IPS-18a (cell line): ENCODE measurements around the gene RSU1.

Source experiments
- H3K27ac ChIP-seq: one replicate; pipeline ENCODE4 v1.5.1; 2013; ENCODE audit warnings: low read length
- H3K27me3 ChIP-seq: one replicate; pipeline ENCODE4 v1.6.1; 2013; ENCODE audit warnings: mild to moderate bottlenecking, low read length; ENCODE audit not compliant: control insufficient read depth, insufficient read depth
- H3K36me3 ChIP-seq: one replicate; pipeline ENCODE4 v1.6.1; 2013; ENCODE audit warnings: low read depth, low read length; ENCODE audit not compliant: control insufficient read depth
- H3K4me1 ChIP-seq: one replicate; pipeline ENCODE4 v1.6.1; 2013; ENCODE audit warnings: low read depth, low read length; ENCODE audit not compliant: control insufficient read depth
- H3K4me3 ChIP-seq: one replicate; pipeline ENCODE4 v1.5.1; 2013; ENCODE audit warnings: low read length
- H3K9ac ChIP-seq: one replicate; pipeline ENCODE4 v1.6.1; 2013; ENCODE audit warnings: mild to moderate bottlenecking, low read length, moderate library complexity
- H3K9me3 ChIP-seq: one replicate; pipeline ENCODE4 v1.6.1; 2013; ENCODE audit warnings: low read depth, low read length; ENCODE audit not compliant: control insufficient read depth

The RSU1 gene

DNA sequence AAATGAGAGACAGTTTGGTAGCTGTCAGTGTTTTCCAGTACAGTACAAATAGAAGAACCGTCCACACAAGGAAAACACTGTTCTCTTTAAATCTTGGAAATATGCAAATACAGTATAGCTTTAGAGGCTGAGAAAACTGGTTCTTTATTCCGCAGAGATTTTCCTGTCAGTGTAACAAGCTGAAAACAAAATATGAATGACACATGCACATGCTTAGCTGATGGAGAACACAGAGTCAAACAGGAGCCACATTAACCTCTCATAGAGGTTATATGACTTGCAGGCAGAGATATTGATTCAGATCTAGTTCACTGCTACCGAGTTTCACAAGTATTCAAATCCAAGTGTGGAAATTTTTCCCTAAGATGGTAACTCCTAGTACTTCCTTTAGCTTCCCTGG, 160.3 kb downstream of the RSU1 start:
- H3K4me3 ChIP-seq: no peak overlapping the region

GRCh38 chr10:16653224-16653623, 164.0 kb downstream of the RSU1 start:
- H3K9ac ChIP-seq: no peak overlapping the region
- no peaks in the 10 kb centered on the region for H3K27me3 ChIP-seq

More for the DNA sequence above, 160.3 kb downstream of the RSU1 start:
- H3K27ac ChIP-seq: no peak overlapping the region
- H3K27me3 ChIP-seq: no peaks in the 10 kb centered on the region
- H3K9me3 ChIP-seq: no peaks in the 10 kb centered on the region
- H3K36me3 ChIP-seq: no peaks in the 10 kb centered on the region
- H3K9ac ChIP-seq: no peak overlapping the region
- no peaks in the 10 kb centered on the region for H3K4me1 ChIP-seq

DNA sequence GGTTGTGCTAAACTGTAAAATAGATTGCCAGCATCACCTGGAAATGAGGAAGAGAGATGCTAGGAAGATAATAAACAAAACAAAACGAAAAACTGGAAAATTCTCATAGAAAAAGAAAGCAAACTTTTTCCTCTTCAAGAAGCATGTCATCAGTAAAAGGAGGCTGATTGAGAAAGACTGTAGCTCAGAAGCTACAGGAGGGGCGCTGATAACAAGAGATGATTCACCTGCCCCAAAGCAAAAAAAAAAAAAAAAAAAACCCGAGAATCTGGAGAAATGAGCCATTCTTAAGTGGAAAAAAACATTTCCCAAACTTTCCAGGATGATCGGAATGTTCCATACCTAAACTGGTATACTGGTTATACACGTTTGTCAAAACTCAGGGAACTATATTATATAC, 165.1 kb downstream of the RSU1 start:
- Histone ChIP-seq H3K9me3 (no peaks in the 10 kb centered on the region), H3K27me3 (no peaks in the 10 kb centered on the region), H3K27ac (no peak overlapping the region), H3K9ac (no peak overlapping the region), H3K36me3 (no peaks in the 10 kb centered on the region), H3K4me1 (no peaks in the 10 kb centered on the region), H3K4me3 (no peak overlapping the region)

More at GRCh38 chr10:16653224-16653623, 164.0 kb downstream of the RSU1 start:
- no peaks in the 10 kb centered on the region for H3K9me3 ChIP-seq
- H3K36me3 ChIP-seq: no peaks in the 10 kb centered on the region
- H3K4me1 ChIP-seq: no peaks in the 10 kb centered on the region
- no peak overlapping the region for H3K27ac ChIP-seq
- no peak overlapping the region for H3K4me3 ChIP-seq

DNA sequence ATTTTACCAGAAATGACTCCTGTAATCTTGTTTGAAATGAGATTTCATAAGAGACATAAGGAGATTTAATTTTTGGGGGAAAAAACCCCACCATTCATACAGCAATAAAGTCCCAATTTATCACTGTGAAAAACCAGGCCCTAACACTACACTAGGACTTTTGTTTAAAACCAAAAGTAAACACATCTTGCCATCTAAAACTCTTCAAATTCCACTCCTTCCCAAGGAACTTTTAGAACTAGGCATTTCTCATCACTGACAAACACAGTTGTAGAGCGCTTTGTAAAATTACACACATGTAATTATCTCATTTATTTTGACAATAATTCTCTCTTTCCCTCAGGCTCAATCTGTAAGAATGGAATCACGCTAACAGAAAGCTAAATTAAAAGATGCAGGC, 167.5 kb downstream of the RSU1 start:
- Histone ChIP-seq H3K4me1 (no peaks in the 10 kb centered on the region), H3K27me3 (no peaks in the 10 kb centered on the region), H3K27ac (no peak overlapping the region), H3K36me3 (no peaks in the 10 kb centered on the region), H3K4me3 (no peak overlapping the region), H3K9ac (no peak overlapping the region), H3K9me3 (no peaks in the 10 kb centered on the region)

DNA sequence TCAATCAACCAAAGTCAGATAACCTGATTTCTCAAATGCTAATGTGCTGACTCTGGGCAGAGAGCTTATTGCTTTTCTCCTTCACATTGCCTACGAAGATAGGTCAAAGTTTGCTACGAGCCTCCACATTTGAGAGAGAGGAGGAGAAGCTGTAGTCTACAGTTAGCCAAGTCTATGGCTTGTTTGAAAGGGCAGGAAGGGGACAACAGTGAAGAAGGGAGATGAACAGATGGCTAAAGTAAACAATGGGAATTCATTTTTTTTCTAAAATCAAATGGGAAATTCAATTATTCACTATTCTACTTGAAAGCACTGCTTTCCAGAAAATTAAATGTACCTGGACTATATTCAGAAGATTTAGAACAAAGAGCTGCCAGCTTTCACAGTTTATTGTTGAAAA, 168.9 kb downstream of the RSU1 start:
- H3K27ac ChIP-seq: no peak overlapping the region
- no peaks in the 10 kb centered on the region for H3K36me3 ChIP-seq
- no peaks in the 10 kb centered on the region for H3K27me3 ChIP-seq
- no peaks in the 10 kb centered on the region for H3K9me3 ChIP-seq
- H3K4me1 ChIP-seq: peaks cover 7% of the 10 kb centered on the region
- no peak overlapping the region for H3K9ac ChIP-seq
- H3K4me3 ChIP-seq: no peak overlapping the region

GRCh38 chr10:16646181-16647059, 170.8 kb downstream of the RSU1 start:
- H3K4me1 ChIP-seq: peaks cover 7% of the 10 kb centered on the region
- no peaks in the 10 kb centered on the region for H3K27me3 ChIP-seq
- H3K27ac ChIP-seq: no peak overlapping the region
- no peak overlapping the region for H3K9ac ChIP-seq
- H3K4me3 ChIP-seq: no peak overlapping the region
- no peaks in the 10 kb centered on the region for H3K9me3 ChIP-seq
- no peaks in the 10 kb centered on the region for H3K36me3 ChIP-seq

- Histone ChIP-seq H3K4me3 (no peak overlapping the region), H3K9ac (no peak overlapping the region), H3K36me3 (no peaks in the 10 kb centered on the region), H3K27me3 (no peaks in the 10 kb centered on the region), H3K4me1 (peaks cover 7% of the 10 kb centered on the region), H3K9me3 (no peaks in the 10 kb centered on the region), H3K27ac (no peak overlapping the region)
Observed at GRCh38 chr10:16644146-16644545, 173.1 kb downstream of the RSU1 start.

DNA sequence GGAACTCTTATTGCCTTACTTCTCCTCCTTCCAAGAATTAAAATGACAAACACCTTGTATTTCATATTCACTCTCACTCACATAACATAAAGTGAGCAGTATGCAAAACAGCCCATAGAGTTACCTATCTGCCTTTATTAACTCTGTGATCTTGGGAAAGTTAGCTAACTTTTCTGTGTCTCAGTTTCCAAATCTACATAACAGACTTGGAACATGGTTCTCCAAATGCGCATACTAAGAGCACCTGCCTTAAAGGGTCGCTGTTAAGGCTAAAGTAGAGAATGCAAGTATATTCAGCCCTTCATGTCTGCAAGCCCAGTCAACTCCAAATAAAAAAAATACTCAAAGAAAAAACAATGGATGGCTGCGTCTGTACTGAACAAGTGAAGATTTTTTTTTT, 173.7 kb downstream of the RSU1 start:
- Histone ChIP-seq H3K4me1 (peaks cover 7% of the 10 kb centered on the region), H3K27ac (no peak overlapping the region), H3K36me3 (no peaks in the 10 kb centered on the region), H3K4me3 (no peak overlapping the region), H3K9me3 (no peaks in the 10 kb centered on the region), H3K27me3 (no peaks in the 10 kb centered on the region), H3K9ac (no peak overlapping the region)

- H3K27ac ChIP-seq: no peak overlapping the region
- H3K36me3 ChIP-seq: no peaks in the 10 kb centered on the region
- H3K9me3 ChIP-seq: no peaks in the 10 kb centered on the region
- no peak overlapping the region for H3K4me3 ChIP-seq
- H3K9ac ChIP-seq: no peak overlapping the region
- H3K4me1 ChIP-seq: peaks cover 7% of the 10 kb centered on the region
- H3K27me3 ChIP-seq: no peaks in the 10 kb centered on the region
Observed at GRCh38 chr10:16640153-16640552, 177.1 kb downstream of the RSU1 start.

DNA sequence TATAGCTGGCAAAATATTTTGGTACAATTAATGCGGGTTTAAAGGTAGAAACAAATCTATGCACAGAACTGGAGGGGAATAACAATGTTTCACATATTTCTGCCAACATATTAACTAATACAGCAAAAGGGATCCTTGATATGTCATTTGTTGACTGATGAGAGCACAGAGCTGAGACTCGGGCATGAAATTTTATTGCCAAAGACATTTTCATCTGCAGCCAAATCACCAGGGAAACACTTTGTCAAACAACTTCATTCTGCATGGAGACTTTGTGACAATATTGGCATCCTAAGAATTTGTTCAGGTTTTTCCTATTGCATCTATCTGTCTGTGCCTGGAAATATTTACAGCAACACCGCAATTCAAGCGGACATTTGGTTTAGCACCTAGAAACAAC, 177.8 kb downstream of the RSU1 start:
- no peaks in the 10 kb centered on the region for H3K27me3 ChIP-seq
- H3K4me3 ChIP-seq: no peak overlapping the region
- H3K4me1 ChIP-seq: peaks cover 7% of the 10 kb centered on the region
- no peak overlapping the region for H3K9ac ChIP-seq
- no peaks in the 10 kb centered on the region for H3K36me3 ChIP-seq
- H3K27ac ChIP-seq: no peak overlapping the region
- no peaks in the 10 kb centered on the region for H3K9me3 ChIP-seq

GRCh38 chr10:16632996-16633395, 184.2 kb downstream of the RSU1 start:
- Histone ChIP-seq H3K4me3 (no peak overlapping the region), H3K36me3 (no peaks in the 10 kb centered on the region)

DNA sequence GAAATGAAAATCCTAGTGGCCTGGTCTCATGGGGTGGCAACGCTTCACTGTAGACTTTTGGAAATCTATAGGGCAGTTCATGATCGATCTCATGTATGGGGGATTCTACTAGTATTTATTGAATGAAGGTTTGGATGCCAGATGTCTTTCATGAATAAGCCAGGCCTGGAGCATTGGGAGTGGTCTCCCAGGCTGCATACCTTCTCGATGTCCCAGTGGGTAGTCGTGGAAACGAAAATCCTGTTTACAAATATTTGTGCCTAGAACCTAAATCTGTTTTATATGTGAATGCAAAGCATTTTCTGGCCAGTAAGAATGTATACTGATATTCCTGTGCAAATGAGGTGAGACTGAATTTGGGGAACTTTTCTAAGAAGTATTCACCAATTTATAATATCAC, 190.5 kb downstream of the RSU1 start:
- Histone ChIP-seq H3K9ac (peak overlapping the region; percentile 13), H3K36me3 (no peaks in the 10 kb centered on the region), H3K4me1 (no peaks in the 10 kb centered on the region), H3K9me3 (no peaks in the 10 kb centered on the region), H3K27me3 (no peaks in the 10 kb centered on the region), H3K4me3 (no peak overlapping the region), H3K27ac (no peak overlapping the region)

More at GRCh38 chr10:16632996-16633395, 184.2 kb downstream of the RSU1 start:
- no peaks in the 10 kb centered on the region for H3K27me3 ChIP-seq
- H3K4me1 ChIP-seq: no peaks in the 10 kb centered on the region
- no peak overlapping the region for H3K27ac ChIP-seq
- no peak overlapping the region for H3K9ac ChIP-seq
- H3K9me3 ChIP-seq: no peaks in the 10 kb centered on the region
